CD4-positive, alpha-beta T cell (primary cell): ENCODE results near the gene MTX1. TPM values are rescaled to one million over a fixed set of nuclear protein-coding genes. Genes with fewer than 3 reads are reported as not detected.

Source experiments
- ATAC-seq: fragments of 200-7000 bp; cut with Tn5 transposase; one replicate; pipeline ENCODE4 v1.10.0; 2022; ENCODE audit warnings: mild to moderate bottlenecking; ENCODE audit not compliant: poor library complexity
- CTCF ChIA-PET: fragments of 350-600 bp; sonication (Branson Sonifier 250); formaldehyde crosslinking; loops from one replicate; lab custom pipeline; 2021; ENCODE audit warnings: antibody characterized with exemption, inconsistent platforms; lab: Charles Lee
- POLR2A ChIA-PET: fragments of 350-600 bp; sonication (Branson Sonifier 250); formaldehyde crosslinking; loops from one replicate; lab custom pipeline; 2021; ENCODE audit warnings: antibody characterized with exemption, inconsistent platforms; lab: Charles Lee
- DNase-seq, 14 experiments: peaks; one replicate each; pipeline ENCODE4 v3.0.0-alpha.2; 2013 to 2020; ENCODE audit warnings: mixed read lengths in 2 of 14
- H3K27ac ChIP-seq, 2 donors: one replicate each; pipeline versions ENCODE4 v1.5.1 to v1.7.0; 2013; ENCODE audit warnings: low read length in 2 of 2, low read depth in 1 of 2, mild to moderate bottlenecking in 1 of 2
- H3K27me3 ChIP-seq, 2 experiments: 1 replicate in 1 of 2; 2 replicates in 1 of 2; pipeline versions ENCODE4 v1.6.1 to v1.7.0; 2013; ENCODE audit warnings: low read length in 2 of 2, control low read depth in 1 of 2, mild to moderate bottlenecking in 1 of 2, moderate library complexity in 1 of 2; ENCODE audit not compliant: insufficient read depth in 2 of 2, control insufficient read depth in 1 of 2
- H3K36me3 ChIP-seq: one replicate; pipeline ENCODE4 v1.6.1; 2013; ENCODE audit warnings: low read length, control low read depth; ENCODE audit not compliant: insufficient read depth
- H3K4me1 ChIP-seq: one replicate; pipeline ENCODE4 v1.6.1; 2013; ENCODE audit warnings: low read length, control low read depth; ENCODE audit not compliant: insufficient read depth
- H3K4me3 ChIP-seq: one replicate; pipeline ENCODE4 v1.5.1; 2013; ENCODE audit warnings: mild to moderate bottlenecking, low read length, moderate library complexity
- H3K9me3 ChIP-seq, 2 experiments: 1 replicate in 1 of 2; 2 replicates in 1 of 2; pipeline versions ENCODE4 v1.6.1 to v1.7.0; 2013; ENCODE audit warnings: low read length in 2 of 2, mild to moderate bottlenecking in 2 of 2, control low read depth in 1 of 2, moderate library complexity in 1 of 2; ENCODE audit not compliant: control insufficient read depth in 1 of 2, insufficient read depth in 1 of 2
- H3K27ac Mint-ChIP-seq: one replicate; pipeline ENCODE4 v1.8.0; 2020; ENCODE audit warnings: mixed read lengths
- H3K27me3 Mint-ChIP-seq: one replicate; pipeline ENCODE4 v1.8.0; 2021; ENCODE audit warnings: mixed read lengths
- H3K36me3 Mint-ChIP-seq: one replicate; pipeline ENCODE4 v1.8.0; 2021; ENCODE audit warnings: low read depth, mixed read lengths
- H3K4me1 Mint-ChIP-seq: one replicate; pipeline ENCODE4 v1.8.0; 2021; ENCODE audit warnings: low read depth, mixed read lengths
- H3K4me3 Mint-ChIP-seq: one replicate; pipeline ENCODE4 v1.8.0; 2020; ENCODE audit warnings: mild to moderate bottlenecking, mixed read lengths
- H3K9me3 Mint-ChIP-seq: one replicate; pipeline ENCODE4 v1.8.0; 2020; ENCODE audit warnings: mixed read lengths
- intact Hi-C, 2 experiments: fragments of 100-400 bp; cut with DNase I in 1 of 2; cut with micrococcal nuclease in 1 of 2; formaldehyde crosslinking; loops; one replicate each; pipeline versions ENCODE4 v1.15.1 to v1.9.0; 2023 to 2025; cut with DNase I, micrococcal nuclease
- total RNA-seq, 174 experiments: library from RNA in 2 of 174; stranded (reverse) in 2 of 174; gene quantifications; one replicate each; pipeline ENCODE4 v1.2.3 and lab custom pipeline; 2021 to 2026
- TF ChIP-seq, protein P1 (sequence below): fragments of 200-600 bp; IDR thresholded peaks from one replicate; pipeline ENCODE4 v1.8.0; 2022; ENCODE audit warnings: antibody characterized with exemption, mild to moderate bottlenecking

Gene MTX1
- total RNA-seq, 2 experiments from 2014 or later = 19.9 to 20.7 TPM

DNA sequence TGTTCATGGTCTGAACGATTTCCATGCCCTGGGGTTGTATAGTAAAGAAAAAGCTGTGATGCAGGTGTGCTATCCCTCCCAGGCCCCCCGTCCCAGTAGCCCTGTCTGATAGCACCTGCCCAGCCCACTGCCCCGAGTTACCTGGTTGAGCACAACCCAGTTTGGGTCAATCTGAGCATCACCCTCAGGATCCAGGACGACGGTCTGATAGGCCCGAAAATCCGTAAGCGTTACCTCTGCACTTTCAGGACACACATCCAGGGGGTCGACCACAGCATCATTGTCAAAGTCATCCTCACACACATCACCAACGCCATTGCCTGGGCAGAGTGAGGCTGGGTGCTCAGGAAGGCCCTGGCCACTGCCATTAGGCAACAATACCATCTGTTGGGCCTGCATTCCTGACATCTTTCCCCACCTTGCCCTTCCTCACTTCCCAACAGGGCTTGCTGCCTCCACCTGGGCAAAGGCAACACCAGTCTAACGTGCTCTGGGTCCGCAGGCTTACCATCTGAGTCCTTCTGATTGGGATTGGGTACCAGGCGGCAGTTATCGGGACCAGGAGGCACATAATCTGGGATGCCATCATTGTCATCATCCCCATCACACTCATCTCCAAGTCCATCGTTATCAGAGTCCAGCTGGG, 10.5 kb upstream of the MTX1 start:
- ChIA-PET POLR2A (no interaction called here), CTCF (no interaction called here)
- Histone ChIP-seq H3K4me1 (peaks cover 26% of the 10 kb centered on the region), H3K27ac (no peak overlapping the region), H3K36me3 (no peaks in the 10 kb centered on the region), H3K4me3 (no peak overlapping the region), H3K27me3 (no peaks in the 10 kb centered on the region), H3K9me3 (no peaks in the 10 kb centered on the region)
- DNase-seq (no peak), ATAC-seq (no peak)
- Mint-ChIP-seq H3K9me3 (no peaks in the 10 kb centered on the region), H3K4me1 (peaks cover 18% of the 10 kb centered on the region), H3K27ac (no peak overlapping the region), H3K4me3 (no peak overlapping the region), H3K27me3 (no peaks in the 10 kb centered on the region), H3K36me3 (peaks cover 5% of the 10 kb centered on the region)
- intact Hi-C loops = no loop called here
- TF ChIP-seq, protein P1, sequence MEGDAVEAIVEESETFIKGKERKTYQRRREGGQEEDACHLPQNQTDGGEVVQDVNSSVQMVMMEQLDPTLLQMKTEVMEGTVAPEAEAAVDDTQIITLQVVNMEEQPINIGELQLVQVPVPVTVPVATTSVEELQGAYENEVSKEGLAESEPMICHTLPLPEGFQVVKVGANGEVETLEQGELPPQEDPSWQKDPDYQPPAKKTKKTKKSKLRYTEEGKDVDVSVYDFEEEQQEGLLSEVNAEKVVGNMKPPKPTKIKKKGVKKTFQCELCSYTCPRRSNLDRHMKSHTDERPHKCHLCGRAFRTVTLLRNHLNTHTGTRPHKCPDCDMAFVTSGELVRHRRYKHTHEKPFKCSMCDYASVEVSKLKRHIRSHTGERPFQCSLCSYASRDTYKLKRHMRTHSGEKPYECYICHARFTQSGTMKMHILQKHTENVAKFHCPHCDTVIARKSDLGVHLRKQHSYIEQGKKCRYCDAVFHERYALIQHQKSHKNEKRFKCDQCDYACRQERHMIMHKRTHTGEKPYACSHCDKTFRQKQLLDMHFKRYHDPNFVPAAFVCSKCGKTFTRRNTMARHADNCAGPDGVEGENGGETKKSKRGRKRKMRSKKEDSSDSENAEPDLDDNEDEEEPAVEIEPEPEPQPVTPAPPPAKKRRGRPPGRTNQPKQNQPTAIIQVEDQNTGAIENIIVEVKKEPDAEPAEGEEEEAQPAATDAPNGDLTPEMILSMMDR = no peak

DNA sequence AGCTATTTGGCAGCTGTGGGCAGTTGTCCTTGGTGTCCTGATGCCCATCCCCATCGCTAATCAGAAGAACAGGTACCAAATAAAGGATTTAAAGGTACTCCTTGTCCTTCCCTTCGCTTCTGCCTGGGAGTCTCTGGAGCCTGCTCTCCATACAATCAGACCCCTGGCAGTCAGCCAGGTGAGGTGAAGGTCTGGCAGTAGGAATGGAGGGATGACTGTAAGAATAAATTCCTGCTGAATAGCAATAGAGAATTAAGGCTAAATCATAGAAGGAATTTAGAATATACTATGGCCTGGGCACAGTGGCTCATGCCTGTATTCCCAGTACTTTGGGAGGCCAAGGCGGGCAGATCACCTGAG, 10.0 kb upstream of the MTX1 start:
- H3K4me1 ChIP-seq = peaks cover 21% of the 10 kb centered on the region
- POLR2A ChIA-PET = interaction anchor here (0.6 kb wide), 1 partner anchor 491 kb away, joined by 3 read pairs; no protein-coding TSS in a partner anchor
- Mint-ChIP-seq H3K9me3 (no peaks in the 10 kb centered on the region), H3K27ac (no peak overlapping the region), H3K27me3 (no peaks in the 10 kb centered on the region), H3K4me3 (no peak overlapping the region), H3K36me3 (peaks cover 5% of the 10 kb centered on the region), H3K4me1 (peaks cover 13% of the 10 kb centered on the region)
- TF ChIP-seq, protein P1 = no peak
- no peaks in the 10 kb centered on the region for H3K9me3 ChIP-seq
- CTCF ChIA-PET = no interaction called here
- H3K27ac ChIP-seq = no peak overlapping the region
- H3K27me3 ChIP-seq = no peaks in the 10 kb centered on the region
- no peaks in the 10 kb centered on the region for H3K36me3 ChIP-seq
- DNase-seq (no peak), ATAC-seq (no peak)
- H3K4me3 ChIP-seq = no peak overlapping the region
- intact Hi-C loops = no loop called here

DNA sequence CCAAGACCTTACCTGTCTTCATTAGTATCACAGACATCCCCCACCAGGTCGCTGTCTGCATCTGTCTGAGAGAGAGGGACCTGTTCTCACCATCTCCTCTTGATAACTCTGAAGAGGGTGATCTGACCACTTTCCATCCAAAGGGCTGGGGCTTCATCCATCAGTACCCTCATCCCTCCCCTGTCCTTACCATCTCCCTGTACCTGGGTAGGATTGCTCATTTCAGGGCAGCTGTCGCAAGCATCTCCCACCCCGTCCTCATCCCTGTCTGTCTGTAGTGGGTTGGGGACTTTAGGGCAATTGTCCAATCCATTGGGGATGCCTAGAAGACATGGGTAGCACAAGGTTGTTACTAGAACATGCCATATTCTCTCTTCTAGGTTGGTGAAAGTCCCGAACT, 8.7 kb upstream of the MTX1 start:
- intact Hi-C loops = no loop called here
- Histone ChIP-seq H3K36me3 (no peaks in the 10 kb centered on the region), H3K27me3 (no peaks in the 10 kb centered on the region), H3K4me1 (peaks cover 9% of the 10 kb centered on the region), H3K4me3 (no peak overlapping the region), H3K27ac (no peak overlapping the region), H3K9me3 (no peaks in the 10 kb centered on the region)
- peaks cover under 1% of the 10 kb centered on the region for H3K4me1 Mint-ChIP-seq
- CTCF ChIA-PET = no interaction called here
- no peaks in the 10 kb centered on the region for H3K27me3 Mint-ChIP-seq
- H3K27ac Mint-ChIP-seq = no peak overlapping the region
- no peaks in the 10 kb centered on the region for H3K36me3 Mint-ChIP-seq
- POLR2A ChIA-PET = no interaction called here
- no peak overlapping the region for H3K4me3 Mint-ChIP-seq
- H3K9me3 Mint-ChIP-seq = no peaks in the 10 kb centered on the region
- ATAC-seq (no peak), DNase-seq (no peak)
- TF ChIP-seq, protein P1 = no peak
